Measurements from ENCODE around the gene UBALD1. TPM values are rescaled to one million over a fixed set of nuclear protein-coding genes. Genes with fewer than 3 reads are reported as not detected.

Gene UBALD1
- total RNA-seq, 4 donors from 2014 or later, result 5.9 to 17.0 (median 9.6) TPM

DNA sequence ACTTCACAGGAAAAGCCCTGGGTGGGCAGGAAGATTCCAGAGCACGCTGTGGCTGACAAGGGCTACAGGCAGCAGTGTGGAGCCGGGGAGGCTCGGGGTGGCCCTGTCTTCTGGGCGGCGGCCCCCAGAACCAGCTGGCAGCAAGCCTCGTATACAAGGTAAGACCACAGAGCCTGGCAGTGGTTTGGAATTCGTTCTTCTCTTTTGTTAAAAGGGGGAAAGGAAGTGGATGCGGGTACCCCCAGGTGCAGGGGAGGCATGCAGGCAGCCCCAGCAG is 6.0 kb downstream of the UBALD1 start:
- Histone ChIP-seq H3K9me3 (no peaks in the 10 kb centered on the region), H3K4me3 (no peak overlapping the region), H3K27ac (no peak overlapping the region), H3K27me3 (no peaks in the 10 kb centered on the region), H3K4me1 (peaks cover 26 to 51% (median 31%) of the 10 kb centered on the region in 3 donors), H3K36me3 (peaks cover 0 to 36% (median 14%) of the 10 kb centered on the region in 3 donors)
- intact Hi-C loops (cut with DNase I), result no loop called here
- no peak for DNase-seq
- WGBS, 2 donors, result 40 to 63% methylated on average over 1 to 3 of the region's 8 CpGs
- TF ChIP-seq POLR2A (IDR thresholded peaks at IDR 0.05), result no peak
- TF ChIP-seq, protein P1, sequence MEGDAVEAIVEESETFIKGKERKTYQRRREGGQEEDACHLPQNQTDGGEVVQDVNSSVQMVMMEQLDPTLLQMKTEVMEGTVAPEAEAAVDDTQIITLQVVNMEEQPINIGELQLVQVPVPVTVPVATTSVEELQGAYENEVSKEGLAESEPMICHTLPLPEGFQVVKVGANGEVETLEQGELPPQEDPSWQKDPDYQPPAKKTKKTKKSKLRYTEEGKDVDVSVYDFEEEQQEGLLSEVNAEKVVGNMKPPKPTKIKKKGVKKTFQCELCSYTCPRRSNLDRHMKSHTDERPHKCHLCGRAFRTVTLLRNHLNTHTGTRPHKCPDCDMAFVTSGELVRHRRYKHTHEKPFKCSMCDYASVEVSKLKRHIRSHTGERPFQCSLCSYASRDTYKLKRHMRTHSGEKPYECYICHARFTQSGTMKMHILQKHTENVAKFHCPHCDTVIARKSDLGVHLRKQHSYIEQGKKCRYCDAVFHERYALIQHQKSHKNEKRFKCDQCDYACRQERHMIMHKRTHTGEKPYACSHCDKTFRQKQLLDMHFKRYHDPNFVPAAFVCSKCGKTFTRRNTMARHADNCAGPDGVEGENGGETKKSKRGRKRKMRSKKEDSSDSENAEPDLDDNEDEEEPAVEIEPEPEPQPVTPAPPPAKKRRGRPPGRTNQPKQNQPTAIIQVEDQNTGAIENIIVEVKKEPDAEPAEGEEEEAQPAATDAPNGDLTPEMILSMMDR (IDR thresholded peaks at IDR 0.05), result no peak

DNA sequence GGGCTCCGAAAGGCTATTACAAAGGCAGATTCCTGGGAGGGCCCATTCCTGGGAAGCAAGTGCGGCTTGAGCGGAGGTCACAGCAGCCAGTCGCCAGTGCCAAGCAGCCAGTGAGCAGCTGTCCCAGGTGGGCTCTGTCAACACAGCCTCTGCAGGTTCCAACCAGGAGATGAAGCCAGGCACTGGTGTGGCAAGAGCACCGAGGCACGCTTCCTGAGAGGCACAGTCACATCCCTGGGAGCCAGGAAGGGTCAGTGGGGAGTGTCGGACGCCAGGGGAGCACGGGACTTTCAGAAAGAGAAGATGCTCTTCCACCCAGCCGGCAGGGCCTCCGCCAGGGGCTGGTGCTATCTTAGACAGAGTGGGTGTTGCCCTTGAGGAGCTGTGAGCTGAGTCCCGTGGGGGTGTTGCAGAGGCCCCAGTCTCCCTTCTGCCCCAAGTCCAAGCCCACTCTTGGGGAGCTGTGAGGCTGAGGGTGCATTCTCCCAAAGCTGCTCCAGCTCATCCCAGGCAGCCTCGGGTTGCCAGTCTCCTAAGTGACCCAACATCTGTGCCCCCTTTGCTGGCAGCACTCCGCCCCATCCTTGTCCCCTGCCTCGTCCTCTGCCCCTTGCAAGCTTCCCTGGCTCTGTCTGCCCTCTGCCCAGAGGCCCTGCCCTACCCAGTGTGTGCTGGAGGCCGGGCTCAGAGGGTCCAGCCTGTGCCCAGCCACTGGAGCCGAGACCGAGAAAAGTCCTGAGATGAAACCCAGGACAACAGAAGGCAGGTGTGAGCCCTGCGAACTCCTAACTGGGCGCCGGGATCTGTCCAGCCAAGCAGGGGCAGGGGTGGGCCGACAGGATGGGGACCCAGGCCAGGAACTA is 6.6 kb downstream of the UBALD1 start:
- Histone ChIP-seq H3K27me3 (no peaks in the 10 kb centered on the region), H3K27ac (no peak overlapping the region), H3K36me3 (peaks cover 0 to 36% (median 14%) of the 10 kb centered on the region in 3 donors), H3K4me1 (peaks cover 21 to 48% (median 25%) of the 10 kb centered on the region in 3 donors), H3K9me3 (no peaks in the 10 kb centered on the region), H3K4me3 (no peak overlapping the region)
- WGBS, 2 donors, result 81 to 84% methylated on average over 4 to 5 of the region's 22 CpGs
- TF ChIP-seq, protein P1 (IDR thresholded peaks at IDR 0.05), result no peak
- TF ChIP-seq POLR2A (IDR thresholded peaks at IDR 0.05), result no peak
- intact Hi-C loops (cut with DNase I), result no loop called here
- no peak for DNase-seq

GRCh38 chr16:4606354-4606753 is 8.3 kb downstream of the UBALD1 start:
- H3K36me3 ChIP-seq, result peaks cover 0 to 36% (median 14%) of the 10 kb centered on the region in 3 donors
- peaks cover 13 to 44% (median 14%) of the 10 kb centered on the region in 3 donors for H3K4me1 ChIP-seq
- H3K9me3 ChIP-seq, result no peaks in the 10 kb centered on the region
- no peak for TF ChIP-seq POLR2A (IDR thresholded peaks at IDR 0.05)
- TF ChIP-seq, protein P1 (IDR thresholded peaks at IDR 0.05), result no peak
- WGBS, 2 donors, result 17 to 64% methylated on average over 5 to 8 of the region's 9 CpGs
- DNase-seq, result no peak
- no peak overlapping the region for H3K27ac ChIP-seq
- intact Hi-C loops (cut with DNase I), result no loop called here
- H3K4me3 ChIP-seq, result no peak overlapping the region
- H3K27me3 ChIP-seq, result peaks cover 0 to 8% (median 0%) of the 10 kb centered on the region in 4 donors

- Histone ChIP-seq H3K27me3 (peaks cover 0 to 10% (median 0%) of the 10 kb centered on the region in 4 donors), H3K4me1 (peaks cover 9 to 40% (median 12%) of the 10 kb centered on the region in 3 donors), H3K36me3 (peaks cover 0 to 25% (median 13%) of the 10 kb centered on the region in 3 donors), H3K4me3 (no peak overlapping the region), H3K27ac (no peak overlapping the region), H3K9me3 (no peaks in the 10 kb centered on the region)
- WGBS, 2 donors, result 43% methylated on average over 10 of the region's 15 CpGs; no CpG with 5 or more reads in 1 of the 2 donors
- intact Hi-C loops (cut with DNase I), result no loop called here
- DNase-seq, result no peak
- TF ChIP-seq, protein P1 (IDR thresholded peaks at IDR 0.05), result no peak
These were observed 10.3 kb downstream of the UBALD1 start for GRCh38 chr16:4604401-4604800.

DNA sequence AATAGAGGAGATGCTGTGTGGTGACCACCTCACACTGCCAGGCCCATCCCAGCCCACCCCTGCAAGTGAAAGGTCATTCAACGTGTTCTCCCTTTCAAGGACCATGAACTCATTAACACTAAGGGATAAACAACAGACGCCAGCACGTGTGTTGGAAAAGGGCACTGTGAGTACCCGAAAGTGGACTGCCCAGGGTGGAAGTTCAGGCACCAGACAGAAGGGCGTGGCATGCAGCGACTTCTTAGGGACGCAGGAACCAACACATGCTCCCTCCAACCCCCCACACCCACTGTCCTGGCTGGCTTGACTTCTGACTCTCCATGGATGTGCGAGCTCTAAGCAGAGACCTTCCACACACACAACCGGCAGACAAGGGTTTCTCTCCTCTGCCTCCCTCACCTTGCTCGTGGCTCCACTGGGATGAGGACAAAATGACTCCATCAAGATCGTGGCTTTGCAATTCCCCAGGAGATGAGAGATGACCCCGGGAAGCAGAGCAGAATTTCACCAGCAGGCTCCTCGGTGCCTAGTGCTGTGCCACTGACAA is 11.0 kb downstream of the UBALD1 start:
- H3K27me3 ChIP-seq, result peaks cover 0 to 15% (median 0%) of the 10 kb centered on the region in 4 donors
- WGBS, 2 donors, result 64 to 74% methylated on average over 3 to 7 of the region's 13 CpGs
- intact Hi-C loops (cut with DNase I), result no loop called here
- H3K9me3 ChIP-seq, result no peaks in the 10 kb centered on the region
- H3K27ac ChIP-seq, result no peak overlapping the region
- no peak overlapping the region for H3K4me3 ChIP-seq
- TF ChIP-seq, protein P1 (IDR thresholded peaks at IDR 0.05), result no peak
- TF ChIP-seq POLR2A (IDR thresholded peaks at IDR 0.05), result no peak
- peaks cover 0 to 18% (median 6%) of the 10 kb centered on the region in 3 donors for H3K36me3 ChIP-seq
- H3K4me1 ChIP-seq, result peaks cover 9 to 40% (median 12%) of the 10 kb centered on the region in 3 donors
- DNase-seq, result no peak

Data from esophagus squamous epithelium (tissue), 5 donors.